HG03460 (cell line): ENCODE measurements around the gene FN1.

Source experiments
- ATAC-seq: cut with Tn5 transposase; IDR thresholded peaks from one replicate; pipeline ENCODE4 v1.9.1; 2021; ENCODE audit not compliant: unreplicated experiment

Gene FN1

DNA sequence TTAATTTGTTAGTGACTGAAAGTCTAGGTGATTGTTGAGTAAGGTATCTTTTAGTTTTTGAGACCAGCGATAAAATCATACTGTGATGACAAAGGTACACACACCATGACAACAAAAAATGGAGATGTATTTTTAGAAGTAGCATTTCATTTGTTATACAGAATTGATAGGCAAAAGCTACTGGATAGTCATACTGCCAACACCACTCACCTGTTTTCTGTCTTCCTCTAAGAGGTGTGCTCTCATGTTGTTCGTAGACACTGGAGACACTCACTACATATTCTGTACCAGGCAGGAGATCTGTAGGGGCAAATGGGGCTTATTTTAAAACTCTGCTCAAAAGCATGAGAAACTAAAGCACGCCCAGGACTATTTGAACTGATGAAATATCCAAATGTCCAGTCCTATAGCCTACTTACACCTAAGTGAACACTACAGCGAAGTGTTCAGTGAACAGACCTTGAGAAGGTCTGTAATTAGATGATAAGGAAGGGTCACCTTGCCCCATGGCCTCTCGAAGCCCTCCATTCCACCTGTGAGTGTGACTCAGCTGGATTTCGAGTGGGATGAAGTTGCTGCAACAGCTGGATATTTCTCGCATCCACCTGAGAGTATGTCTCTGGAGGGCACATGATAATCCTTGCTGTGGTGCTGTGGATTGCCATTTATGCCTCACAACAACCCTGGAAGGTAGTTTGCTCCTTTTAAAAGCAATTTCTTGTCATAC, 47.7 kb downstream of the FN1 start:
- no peak for ATAC-seq

DNA sequence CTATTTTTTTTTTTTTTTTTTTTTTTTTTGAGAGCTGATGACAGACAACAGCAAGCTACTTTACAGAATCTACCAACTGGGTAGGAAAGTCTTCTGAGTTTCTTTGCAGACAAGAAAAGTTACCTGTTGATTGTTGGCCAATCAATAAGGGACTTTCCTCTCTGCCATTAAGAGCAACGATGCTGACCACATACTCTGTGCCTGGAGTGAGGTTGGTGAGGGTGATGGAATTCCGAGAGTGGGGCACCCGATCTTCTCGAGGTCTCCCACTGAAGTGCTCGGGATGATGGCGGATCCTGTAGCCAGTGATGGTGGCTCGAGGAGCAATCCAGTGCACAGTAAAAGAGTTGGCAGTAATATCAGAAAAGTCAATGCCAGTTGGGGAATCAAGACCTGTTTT, 49.3 kb downstream of the FN1 start:
- no peak for ATAC-seq

DNA sequence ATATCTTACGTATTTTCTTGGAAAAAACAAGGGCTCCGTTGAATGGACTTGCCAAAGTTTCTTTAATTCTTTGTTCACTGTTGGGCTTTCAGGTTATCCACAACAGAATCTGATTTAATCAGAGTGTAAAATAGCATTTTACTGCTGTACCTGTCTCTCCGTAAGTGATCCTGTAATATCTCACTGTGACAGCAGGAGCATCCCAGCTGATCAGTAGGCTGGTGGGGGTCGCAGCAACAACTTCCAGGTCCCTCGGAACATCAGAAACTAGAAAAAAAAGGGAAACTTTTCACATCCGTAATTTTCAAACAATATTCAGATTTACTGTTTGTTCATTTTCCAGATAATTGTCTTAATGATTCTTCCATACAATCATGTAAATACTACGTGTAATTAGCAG, 51.2 kb downstream of the FN1 start:
- ATAC-seq: no peak

DNA sequence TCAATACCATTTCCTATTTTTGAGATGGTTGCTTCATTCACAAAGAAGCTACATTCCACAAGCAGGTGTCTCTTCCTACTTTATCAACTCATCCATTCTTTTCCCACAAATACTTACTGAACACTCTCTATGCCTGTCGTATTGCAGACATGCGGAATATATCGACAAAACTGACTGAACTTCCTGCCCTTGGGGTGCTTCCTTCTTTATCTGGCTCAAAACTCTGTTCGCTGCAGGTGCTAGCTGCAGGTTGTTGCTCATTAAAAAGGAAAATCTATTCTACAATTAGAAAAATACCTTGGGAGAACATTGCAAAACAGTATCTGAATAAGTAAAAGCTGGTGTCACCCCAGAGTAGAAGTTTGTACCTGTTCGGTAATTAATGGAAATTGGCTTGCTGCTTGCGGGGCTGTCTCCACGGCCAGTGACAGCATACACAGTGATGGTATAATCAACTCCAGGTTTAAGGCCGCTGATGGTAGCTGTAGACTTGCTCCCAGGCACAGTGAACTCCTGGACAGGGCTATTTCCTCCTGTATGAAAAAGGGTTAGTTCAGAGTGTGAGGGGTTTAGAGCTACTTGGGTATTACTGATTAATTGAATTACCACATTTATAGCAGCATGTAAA, 52.1 kb downstream of the FN1 start:
- ATAC-seq: no peak

DNA sequence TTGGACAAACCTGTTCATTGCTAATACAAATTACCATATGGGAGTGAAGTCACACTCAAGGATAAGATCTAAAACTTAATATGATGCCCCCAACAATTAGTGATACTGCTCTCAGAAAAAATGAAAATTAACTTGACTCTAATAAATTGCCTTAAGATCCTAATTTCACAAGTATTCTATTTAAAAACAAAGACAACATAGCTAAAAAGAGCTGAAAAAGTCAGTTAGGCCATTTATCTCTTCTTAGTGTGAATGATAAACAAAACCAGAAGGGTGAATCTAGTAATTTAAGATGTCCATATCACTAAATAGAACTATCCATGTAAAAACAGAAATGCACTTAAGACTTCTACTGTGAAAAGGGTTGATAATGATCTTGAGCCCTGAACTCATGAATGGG, 53.4 kb downstream of the FN1 start:
- no peak for ATAC-seq

DNA sequence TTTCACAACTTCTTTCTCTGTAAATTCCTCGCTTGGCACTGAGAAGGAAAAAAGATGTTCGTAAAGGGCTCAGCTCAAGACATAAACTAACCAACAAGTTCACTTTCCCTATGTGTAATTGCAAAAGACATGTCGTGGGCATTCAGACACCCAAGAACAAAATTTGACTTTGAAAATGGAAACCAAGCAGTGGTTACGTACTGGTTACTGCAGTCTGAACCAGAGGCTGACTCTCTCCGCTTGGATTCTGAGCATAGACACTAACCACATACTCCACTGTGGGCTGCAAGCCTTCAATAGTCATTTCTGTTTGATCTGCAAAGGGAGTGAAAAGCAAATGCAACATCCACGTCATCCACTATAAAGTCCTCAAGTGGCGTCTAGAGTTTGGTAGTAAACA, 53.9 kb downstream of the FN1 start:
- no peak for ATAC-seq

DNA sequence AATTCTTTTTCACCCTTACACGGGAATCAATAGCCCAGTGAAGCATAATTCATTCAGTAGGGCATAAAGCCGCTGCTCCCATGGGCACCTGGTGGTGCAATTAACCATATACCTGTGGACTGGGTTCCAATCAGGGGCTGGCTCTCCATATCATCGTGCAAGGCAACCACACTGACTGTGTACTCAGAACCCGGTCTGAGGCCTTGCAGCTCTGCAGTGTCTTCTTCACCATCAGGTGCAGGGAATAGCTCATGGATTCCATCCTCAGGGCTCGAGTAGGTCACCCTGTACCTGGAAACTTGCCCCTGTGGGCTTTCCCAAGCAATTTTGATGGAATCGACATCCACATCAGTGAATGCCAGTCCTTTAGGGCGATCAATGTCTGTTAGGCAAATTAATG, 55.2 kb downstream of the FN1 start:
- no peak for ATAC-seq

DNA sequence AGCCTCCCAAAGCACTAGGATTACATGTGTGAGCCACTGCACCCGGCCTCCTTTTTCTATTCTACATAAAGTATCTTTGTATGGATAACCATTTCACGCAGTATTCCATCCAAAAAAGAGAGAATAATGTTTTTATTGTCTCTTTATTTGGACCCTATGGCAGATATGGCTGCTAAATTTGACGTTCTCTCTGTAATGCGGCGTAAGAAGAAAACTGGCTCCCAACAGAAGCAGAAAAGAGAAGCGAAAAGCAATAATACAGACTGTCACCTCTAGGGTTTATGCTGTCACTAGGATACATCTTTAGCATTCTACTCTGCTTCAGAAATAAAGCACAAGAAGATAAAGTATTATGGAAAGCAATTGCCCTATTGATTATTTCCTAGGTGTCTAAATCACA, 55.9 kb downstream of the FN1 start:
- no peak for ATAC-seq

DNA sequence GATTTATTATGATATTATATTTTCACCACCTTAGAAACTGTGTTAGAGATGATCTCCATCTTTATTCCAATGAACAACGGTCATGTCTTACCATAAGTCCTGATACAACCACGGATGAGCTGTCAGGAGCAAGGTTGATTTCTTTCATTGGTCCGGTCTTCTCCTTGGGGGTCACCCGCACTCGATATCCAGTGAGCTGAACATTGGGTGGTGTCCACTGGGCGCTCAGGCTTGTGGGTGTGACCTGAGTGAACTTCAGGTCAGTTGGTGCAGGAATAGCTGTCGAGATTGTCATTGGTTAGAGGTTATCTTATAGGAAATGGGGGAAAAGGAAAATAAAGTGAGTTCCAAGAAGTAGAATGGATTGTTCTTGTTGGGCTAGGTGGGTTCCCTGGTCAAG, 56.8 kb downstream of the FN1 start:
- no peak for ATAC-seq

DNA sequence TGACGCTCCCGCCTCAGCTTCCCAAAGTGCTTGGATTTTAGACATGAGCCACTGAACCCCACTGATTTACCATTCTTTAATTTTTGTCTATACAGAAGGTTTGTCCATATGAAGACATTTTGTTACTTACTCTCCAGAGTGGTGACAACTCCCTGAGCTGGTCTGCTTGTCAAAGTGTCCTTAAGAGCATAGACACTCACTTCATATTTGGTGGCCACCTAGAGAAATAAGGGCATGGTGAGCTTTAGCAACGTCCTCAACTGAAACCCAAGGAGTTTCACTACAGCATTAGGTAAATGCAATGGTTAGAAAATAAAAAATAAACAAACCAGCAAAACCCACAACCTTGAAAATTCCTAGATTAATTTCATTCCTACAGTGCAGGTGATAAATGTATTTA, 57.8 kb downstream of the FN1 start:
- no peak for ATAC-seq

DNA sequence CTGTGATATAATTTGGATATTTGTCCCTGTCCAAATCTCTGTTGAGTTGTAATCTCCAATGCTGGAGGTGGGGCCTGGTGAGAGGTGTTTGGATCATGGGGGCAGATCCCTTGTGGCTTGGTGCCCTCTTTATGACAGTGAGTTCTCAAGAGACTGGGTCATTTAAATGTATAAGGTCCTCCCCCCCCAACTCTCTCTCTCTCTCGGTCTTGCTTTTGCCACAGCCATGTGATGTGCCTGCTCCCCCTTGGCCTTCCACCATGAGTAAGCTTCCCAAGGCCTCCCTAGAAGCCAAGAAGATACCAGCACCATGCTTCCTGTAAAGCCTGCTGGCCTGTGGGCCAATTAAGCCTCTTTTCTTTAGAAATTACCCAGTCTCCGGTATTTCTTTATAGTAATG, 58.6 kb downstream of the FN1 start:
- ATAC-seq: no peak

DNA sequence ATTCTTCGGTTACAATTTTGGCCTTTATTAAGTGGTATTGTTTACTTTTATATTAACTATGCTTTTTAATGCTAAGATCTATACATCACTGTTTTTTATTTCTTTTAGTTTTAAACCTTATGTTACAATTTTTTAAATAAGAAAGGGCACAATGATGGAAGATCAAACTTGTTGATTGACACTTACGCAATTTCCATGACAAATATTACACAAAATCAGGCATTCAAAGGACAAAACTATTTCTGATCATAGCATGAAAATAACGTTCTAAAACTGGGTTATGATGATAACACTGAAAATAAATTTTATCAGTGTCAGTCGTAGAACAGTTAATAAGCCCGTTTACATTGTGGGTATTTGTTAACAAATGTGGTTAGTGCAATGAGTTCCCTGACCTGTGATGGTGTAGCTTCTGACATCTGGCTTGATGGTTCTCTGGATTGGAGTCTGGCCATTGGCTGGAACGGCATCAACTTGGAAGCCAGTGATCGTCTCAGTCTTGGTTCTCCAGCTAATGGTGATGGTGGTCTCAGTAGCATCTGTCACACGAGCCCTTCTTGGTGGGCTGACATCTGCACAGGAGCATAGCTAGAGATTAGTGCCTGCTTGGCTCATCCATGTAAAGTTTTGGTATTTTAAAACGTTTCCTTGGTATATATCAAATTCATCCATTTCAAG, 59.6 kb downstream of the FN1 start:
- ATAC-seq: no peak

DNA sequence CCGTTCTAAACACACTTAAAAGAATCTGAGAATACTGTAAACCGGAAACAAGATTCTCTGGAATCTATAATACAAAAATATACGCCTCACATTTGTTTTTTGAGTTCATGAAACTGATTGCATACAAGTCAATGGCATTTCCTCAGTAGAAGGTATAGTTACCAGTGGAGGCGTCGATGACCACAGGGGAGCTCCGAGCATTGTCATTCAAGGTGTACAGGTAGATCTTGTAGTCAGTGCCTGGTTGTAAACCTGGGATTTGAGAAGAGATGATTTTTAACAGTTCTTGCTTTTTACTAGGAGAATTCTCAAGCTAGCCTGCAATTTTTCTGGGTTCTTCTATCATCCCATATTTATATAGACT, 60.4 kb downstream of the FN1 start:
- no peak for ATAC-seq

DNA sequence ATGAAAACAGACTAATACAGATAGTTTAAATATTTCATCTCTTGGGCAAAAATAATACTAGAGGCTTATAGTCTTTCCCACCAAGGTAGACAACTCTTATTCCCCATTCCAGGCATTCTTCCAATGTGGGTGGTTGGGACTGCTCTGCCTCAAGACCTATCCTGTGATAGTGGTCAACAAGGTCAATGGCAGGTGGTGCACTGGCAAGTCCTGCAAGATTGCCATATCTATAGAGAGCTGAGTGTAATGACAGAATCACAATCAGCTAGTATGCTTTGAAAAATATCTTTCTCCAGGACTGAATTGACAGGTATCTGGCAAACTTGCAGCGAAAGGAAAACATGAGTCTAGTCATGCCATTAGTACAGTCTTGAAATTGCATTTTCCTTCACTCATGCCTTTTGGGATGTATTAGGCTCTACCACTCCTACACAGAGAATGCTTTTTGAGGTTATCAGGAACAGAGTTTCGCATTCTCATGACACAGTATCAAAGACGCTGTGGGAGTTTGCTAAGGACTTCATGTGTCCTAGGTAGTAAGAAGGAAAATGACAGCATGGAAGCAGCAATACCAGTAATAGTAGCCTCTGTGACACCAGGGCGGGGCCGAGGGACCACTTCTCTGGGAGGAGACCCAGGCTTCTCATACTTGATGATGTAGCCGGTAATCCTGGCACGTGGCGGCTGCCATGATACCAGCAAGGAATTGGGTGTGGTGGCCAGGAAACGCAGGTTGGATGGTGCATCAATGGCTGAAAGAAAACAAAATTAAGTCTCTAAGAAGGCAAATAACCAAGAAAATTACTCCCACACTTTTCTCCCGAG, 61.0 kb downstream of the FN1 start:
- ATAC-seq: no peak

DNA sequence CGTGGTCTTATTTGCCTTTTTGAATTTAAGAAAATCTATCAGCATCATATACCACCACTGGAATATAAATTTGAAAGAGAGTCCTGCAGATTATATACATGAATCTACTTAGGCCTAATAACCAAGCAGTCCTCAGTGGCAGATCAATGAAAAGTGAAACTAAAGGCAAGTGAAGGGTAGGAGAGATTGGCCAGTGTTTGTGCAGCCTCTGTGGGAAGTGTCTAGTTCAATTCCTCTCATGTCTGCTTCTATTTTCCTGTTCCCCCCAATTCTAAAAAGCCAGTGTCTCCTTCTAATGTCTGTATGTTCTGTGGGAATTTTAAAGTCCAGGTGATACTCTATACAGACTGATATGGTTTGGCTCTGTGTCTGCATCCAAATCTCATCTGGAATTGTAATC, 61.9 kb downstream of the FN1 start:
- no peak for ATAC-seq

DNA sequence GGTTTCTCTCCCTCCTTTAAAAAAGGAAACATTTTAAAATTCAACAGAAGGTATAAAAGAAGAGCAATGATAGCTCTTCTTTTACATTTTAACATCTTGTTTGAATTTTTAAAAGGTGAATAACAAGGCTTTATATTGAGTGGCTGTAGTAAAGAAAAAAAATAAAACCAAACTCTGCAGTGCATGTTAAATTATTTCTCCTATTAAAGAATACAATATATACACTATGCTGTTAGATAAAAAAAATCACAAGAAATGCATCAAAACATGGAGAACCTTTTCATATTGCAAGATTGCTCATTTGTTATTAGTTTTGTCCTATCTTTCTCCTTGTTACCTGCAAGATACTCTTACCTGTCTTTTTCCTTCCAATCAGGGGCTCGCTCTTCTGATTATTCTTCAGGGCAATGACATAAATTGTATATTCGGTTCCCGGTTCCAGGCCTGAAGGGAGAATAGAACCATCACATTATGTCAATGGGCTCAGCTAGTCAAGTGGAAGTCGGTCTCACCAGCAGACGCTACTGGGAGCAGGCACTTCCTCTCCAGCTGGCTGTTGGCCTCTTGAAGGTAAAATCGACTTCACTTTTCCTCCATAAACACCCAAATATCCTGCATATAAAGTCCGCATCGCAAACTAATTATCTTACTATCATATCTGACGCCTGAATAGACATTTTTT, 62.8 kb downstream of the FN1 start:
- ATAC-seq: no peak

DNA sequence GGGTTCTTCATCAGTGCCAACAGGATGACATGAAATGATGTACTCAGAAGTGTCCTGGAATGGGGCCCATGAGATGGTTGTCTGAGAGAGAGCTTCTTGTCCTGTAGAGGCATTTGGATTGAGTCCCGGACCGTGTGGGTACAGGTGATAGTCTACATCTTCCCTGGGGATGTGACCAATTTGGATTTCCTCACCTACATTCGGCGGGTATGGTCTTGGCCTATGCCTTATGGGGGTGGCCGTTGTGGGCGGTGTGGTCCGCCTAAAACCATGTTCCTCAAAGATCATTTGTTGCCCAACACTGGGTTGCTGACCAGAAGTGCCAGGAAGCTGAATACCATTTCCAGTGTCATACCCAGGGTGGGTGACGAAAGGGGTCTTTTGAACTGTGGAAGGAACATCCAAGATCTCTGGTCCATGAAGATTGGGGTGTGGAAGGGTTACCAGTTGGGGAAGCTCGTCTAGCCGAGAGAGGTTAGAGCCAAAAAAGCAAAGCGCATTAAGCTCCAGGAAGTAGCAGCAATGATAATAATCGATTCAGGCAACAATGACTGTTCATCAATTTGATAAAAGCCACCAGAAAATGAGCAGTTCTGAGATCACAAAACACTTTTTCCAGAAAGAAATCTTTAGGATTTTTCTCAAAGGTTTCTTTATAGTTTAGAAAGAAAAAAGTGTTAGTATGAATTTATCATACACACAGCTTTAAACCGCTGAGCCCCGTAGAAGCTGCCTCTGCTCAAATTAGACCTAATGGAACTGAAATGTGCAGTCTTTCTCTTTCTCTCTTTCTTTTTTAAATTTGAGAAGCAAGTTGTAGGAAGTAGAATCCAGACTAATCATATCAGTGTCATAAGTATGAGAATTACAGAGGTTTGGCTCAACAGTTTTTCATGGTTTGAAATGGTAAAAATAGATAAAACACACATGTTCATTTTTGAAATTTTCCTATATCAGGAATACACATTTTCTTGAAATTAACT, 63.7 kb downstream of the FN1 start:
- ATAC-seq: no peak

DNA sequence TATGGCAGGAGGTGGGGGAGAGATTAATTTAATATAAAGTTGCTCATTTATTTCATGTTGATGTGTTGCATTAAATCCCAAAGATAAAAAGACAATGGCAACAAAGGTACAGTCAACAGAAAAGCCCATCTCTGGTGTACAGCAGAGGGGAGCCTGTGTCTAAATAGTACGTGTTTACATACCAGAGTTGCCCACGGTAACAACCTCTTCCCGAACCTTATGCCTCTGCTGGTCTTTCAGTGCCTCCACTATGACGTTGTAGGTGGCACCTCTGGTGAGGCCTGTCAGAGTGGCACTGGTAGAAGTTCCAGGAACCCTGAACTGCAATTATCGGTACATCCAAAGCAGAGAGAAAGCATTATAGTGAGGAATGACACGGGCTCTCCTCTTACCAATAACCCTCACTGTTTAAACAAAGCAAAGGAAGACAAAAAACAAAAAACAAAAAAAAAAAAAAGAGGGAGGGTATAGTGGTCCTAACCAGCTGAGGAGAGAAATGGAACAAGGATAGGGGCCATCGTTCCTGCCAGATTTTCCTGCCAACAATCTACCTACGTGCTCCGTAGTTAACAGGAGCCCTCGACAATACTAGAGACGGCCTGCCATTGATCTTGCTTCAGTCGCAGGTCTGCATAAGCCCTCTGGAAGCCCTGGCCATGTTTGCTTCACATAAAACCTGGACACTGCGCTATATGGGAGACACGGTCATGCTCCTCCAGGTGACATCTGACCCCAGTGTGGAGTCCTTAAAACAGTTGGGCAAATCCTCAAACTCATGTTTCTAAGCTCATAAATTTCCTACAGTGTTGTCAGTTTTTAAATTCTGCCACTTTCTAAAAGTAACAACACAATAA, 65.5 kb downstream of the FN1 start:
- no peak for ATAC-seq

DNA sequence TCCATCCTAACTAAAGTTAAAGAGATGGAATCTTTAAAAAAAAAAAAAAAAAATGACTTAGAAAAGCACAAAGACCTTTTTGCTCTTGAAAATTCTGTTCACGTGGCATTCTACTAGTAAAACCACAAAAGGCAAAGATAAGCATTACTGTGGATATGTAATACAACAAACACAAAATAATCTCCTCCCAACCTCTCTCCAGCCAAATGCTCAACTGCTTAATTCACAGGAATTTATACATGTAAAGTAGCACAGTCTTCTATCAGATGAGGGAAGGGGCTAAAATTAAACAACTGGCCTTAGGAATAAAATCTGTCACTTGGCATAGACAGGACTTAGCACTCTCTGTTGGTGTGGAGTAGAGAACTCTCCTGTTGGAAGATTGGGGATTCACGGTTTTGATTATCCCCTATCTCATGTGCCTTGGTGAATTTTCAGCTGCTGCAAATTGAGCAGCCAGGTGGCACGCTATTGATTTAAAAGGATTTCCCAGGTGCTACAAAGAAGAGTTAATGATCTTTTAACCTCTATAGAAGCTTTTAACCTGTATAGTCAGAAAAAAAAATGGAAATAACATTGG, 66.6 kb downstream of the FN1 start:
- ATAC-seq: no peak
